Measurements from ENCODE around the gene NAALADL2. TPM values are rescaled to one million over a fixed set of nuclear protein-coding genes. Genes with fewer than 3 reads are reported as not detected.

The NAALADL2 gene
- polyA plus RNA-seq, 2 of the 4 experiments (the other 2 are of a cell fraction) = 0.09 to 0.28 TPM

DNA sequence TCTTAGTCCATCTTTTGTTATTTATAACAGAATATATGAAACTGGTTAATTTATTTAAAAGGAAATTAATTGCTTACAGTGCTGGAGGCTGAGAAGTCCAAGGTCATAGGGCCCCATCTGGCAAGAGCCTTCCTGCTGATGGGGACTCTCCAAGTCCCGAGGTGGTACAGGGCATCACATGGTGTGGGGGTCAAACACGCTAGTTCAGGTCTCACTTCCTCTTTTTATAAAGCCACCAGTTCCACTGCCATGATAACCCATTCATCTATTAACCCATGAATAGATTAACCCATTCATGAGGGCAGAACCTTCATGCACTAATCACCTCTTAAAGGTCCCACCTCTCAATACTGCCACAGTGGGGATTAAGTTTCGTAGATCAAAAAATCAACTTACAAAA, 659.3 kb downstream of the NAALADL2 start:
- ATAC-seq (no peak), DNase-seq (ENCODE audit: low read depth in 1 of 2, low spot score in 1 of 2) (no peak), FAIRE-seq (no peak)
- Histone ChIP-seq H3K9me3 (no peaks in the 10 kb centered on the region), H3K27ac (no peak overlapping the region), H3K4me3 (no peak overlapping the region), H3K4me2 (no peak overlapping the region), H3K4me1 (no peaks in the 10 kb centered on the region)
- TF ChIP-seq JUNB (IDR thresholded peaks at IDR 0.05) (no peak), RARB (CRISPR knock-in tag; IDR thresholded peaks at IDR 0.05) (no peak), ZSCAN20 (CRISPR knock-in tag; IDR thresholded peaks at IDR 0.05) (no peak), TFCP2L1 (CRISPR knock-in tag; IDR thresholded peaks at IDR 0.05) (no peak), KDM1A (IDR thresholded peaks at IDR 0.05; ENCODE audit: low read depth) (no peak), HOXB13 (CRISPR knock-in tag; IDR thresholded peaks at IDR 0.05; ENCODE audit: low read depth) (no peak), GATA3 (IDR thresholded peaks at IDR 0.05; ENCODE audit: borderline replicate concordance) (no peak), HOXB5 (CRISPR knock-in tag; IDR thresholded peaks at IDR 0.05) (no peak), MAFK (IDR thresholded peaks at IDR 0.05; ENCODE audit: partially characterized antibody) (no peak), PHF8 (IDR thresholded peaks at IDR 0.05; ENCODE audit: borderline replicate concordance, low read depth) (no peak), KDM5A (IDR thresholded peaks at IDR 0.05) (no peak), HDAC2 (IDR thresholded peaks at IDR 0.05) (no peak), EP300 (IDR thresholded peaks at IDR 0.05) (no peak)
- TF ChIP-seq, protein P1, sequence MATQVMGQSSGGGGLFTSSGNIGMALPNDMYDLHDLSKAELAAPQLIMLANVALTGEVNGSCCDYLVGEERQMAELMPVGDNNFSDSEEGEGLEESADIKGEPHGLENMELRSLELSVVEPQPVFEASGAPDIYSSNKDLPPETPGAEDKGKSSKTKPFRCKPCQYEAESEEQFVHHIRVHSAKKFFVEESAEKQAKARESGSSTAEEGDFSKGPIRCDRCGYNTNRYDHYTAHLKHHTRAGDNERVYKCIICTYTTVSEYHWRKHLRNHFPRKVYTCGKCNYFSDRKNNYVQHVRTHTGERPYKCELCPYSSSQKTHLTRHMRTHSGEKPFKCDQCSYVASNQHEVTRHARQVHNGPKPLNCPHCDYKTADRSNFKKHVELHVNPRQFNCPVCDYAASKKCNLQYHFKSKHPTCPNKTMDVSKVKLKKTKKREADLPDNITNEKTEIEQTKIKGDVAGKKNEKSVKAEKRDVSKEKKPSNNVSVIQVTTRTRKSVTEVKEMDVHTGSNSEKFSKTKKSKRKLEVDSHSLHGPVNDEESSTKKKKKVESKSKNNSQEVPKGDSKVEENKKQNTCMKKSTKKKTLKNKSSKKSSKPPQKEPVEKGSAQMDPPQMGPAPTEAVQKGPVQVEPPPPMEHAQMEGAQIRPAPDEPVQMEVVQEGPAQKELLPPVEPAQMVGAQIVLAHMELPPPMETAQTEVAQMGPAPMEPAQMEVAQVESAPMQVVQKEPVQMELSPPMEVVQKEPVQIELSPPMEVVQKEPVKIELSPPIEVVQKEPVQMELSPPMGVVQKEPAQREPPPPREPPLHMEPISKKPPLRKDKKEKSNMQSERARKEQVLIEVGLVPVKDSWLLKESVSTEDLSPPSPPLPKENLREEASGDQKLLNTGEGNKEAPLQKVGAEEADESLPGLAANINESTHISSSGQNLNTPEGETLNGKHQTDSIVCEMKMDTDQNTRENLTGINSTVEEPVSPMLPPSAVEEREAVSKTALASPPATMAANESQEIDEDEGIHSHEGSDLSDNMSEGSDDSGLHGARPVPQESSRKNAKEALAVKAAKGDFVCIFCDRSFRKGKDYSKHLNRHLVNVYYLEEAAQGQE (IDR thresholded peaks at IDR 0.05) = no peak
- TF ChIP-seq, protein P2, sequence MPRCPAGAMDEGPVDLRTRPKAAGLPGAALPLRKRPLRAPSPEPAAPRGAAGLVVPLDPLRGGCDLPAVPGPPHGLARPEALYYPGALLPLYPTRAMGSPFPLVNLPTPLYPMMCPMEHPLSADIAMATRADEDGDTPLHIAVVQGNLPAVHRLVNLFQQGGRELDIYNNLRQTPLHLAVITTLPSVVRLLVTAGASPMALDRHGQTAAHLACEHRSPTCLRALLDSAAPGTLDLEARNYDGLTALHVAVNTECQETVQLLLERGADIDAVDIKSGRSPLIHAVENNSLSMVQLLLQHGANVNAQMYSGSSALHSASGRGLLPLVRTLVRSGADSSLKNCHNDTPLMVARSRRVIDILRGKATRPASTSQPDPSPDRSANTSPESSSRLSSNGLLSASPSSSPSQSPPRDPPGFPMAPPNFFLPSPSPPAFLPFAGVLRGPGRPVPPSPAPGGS (IDR thresholded peaks at IDR 0.05) = no peak
- TF ChIP-seq, protein P3, sequence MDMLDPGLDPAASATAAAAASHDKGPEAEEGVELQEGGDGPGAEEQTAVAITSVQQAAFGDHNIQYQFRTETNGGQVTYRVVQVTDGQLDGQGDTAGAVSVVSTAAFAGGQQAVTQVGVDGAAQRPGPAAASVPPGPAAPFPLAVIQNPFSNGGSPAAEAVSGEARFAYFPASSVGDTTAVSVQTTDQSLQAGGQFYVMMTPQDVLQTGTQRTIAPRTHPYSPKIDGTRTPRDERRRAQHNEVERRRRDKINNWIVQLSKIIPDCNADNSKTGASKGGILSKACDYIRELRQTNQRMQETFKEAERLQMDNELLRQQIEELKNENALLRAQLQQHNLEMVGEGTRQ (IDR thresholded peaks at IDR 0.05) = no peak
- TF ChIP-seq, protein P4, sequence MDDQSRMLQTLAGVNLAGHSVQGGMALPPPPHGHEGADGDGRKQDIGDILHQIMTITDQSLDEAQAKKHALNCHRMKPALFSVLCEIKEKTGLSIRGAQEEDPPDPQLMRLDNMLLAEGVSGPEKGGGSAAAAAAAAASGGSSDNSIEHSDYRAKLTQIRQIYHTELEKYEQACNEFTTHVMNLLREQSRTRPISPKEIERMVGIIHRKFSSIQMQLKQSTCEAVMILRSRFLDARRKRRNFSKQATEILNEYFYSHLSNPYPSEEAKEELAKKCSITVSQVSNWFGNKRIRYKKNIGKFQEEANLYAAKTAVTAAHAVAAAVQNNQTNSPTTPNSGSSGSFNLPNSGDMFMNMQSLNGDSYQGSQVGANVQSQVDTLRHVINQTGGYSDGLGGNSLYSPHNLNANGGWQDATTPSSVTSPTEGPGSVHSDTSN (IDR thresholded peaks at IDR 0.05) = no peak
- TF ChIP-seq, protein P5, sequence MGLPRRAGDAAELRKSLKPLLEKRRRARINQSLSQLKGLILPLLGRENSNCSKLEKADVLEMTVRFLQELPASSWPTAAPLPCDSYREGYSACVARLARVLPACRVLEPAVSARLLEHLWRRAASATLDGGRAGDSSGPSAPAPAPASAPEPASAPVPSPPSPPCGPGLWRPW (IDR thresholded peaks at IDR 0.05) = no peak
- 43% methylated on average over 3 of the region's 3 CpGs for WGBS (ENCODE audit: missing lambda C conversion rate)
- CTCF ChIA-PET = no interaction called here
- POLR2A ChIA-PET = no interaction called here

DNA sequence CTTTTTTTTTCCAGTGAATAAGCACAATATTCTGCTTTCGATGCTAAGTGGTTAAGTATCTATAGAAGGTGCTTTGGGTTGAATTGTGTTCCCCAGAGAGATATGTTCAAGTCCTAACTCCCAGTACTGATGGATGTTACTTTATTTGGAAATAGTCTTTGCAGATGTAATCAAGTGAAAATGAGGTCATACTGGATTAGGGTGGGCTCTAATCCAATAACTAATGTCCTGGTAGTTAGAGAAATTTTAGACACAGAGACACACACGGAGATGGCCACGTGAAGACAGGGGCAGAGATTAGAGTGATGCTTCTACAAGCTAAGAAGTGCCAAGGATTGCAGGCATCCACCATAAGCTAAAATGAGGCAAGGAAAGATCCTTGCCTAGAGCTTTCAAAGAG, 662.3 kb downstream of the NAALADL2 start:
- WGBS (ENCODE audit: missing lambda C conversion rate) = 27% methylated on average over 3 of the region's 3 CpGs
- FAIRE-seq (no peak), DNase-seq (ENCODE audit: low read depth in 1 of 2, low spot score in 1 of 2) (no peak), ATAC-seq (no peak)
- no peaks in the 10 kb centered on the region for H3K4me1 ChIP-seq
- CTCF ChIA-PET = no interaction called here
- H3K27ac ChIP-seq = no peak overlapping the region
- H3K4me2 ChIP-seq = no peak overlapping the region
- POLR2A ChIA-PET = no interaction called here
- no peak overlapping the region for H3K4me3 ChIP-seq
- H3K9me3 ChIP-seq = no peaks in the 10 kb centered on the region
- no peak for TF ChIP-seq CBX2 (IDR thresholded peaks at IDR 0.05; ENCODE audit: borderline replicate concordance, low read depth)
- no peak for TF ChIP-seq TP53 (CRISPR knock-in tag; IDR thresholded peaks at IDR 0.05)
- no peak for TF ChIP-seq FOSB (CRISPR knock-in tag; IDR thresholded peaks at IDR 0.05)
- TF ChIP-seq MYC (IDR thresholded peaks at IDR 0.05; ENCODE audit: borderline replicate concordance, low read length) = no peak
- no peak for TF ChIP-seq RARB (CRISPR knock-in tag; IDR thresholded peaks at IDR 0.05)
- no peak for TF ChIP-seq BHLHE40 (IDR thresholded peaks at IDR 0.05; ENCODE audit: low read depth, low read length)
- TF ChIP-seq POLR2AphosphoS2 (conservative IDR thresholded peaks at IDR 0.05; ENCODE audit: low read length) = no peak
- no peak for TF ChIP-seq TFCP2L1 (CRISPR knock-in tag; IDR thresholded peaks at IDR 0.05)
- TF ChIP-seq HEYL (CRISPR knock-in tag; IDR thresholded peaks at IDR 0.05) = no peak
- TF ChIP-seq ESRRA (IDR thresholded peaks at IDR 0.05; ENCODE audit: borderline replicate concordance, low read length) = no peak
- TF ChIP-seq, protein P6, sequence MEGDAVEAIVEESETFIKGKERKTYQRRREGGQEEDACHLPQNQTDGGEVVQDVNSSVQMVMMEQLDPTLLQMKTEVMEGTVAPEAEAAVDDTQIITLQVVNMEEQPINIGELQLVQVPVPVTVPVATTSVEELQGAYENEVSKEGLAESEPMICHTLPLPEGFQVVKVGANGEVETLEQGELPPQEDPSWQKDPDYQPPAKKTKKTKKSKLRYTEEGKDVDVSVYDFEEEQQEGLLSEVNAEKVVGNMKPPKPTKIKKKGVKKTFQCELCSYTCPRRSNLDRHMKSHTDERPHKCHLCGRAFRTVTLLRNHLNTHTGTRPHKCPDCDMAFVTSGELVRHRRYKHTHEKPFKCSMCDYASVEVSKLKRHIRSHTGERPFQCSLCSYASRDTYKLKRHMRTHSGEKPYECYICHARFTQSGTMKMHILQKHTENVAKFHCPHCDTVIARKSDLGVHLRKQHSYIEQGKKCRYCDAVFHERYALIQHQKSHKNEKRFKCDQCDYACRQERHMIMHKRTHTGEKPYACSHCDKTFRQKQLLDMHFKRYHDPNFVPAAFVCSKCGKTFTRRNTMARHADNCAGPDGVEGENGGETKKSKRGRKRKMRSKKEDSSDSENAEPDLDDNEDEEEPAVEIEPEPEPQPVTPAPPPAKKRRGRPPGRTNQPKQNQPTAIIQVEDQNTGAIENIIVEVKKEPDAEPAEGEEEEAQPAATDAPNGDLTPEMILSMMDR (IDR thresholded peaks at IDR 0.05) = no peak
- no peak for TF ChIP-seq MAZ (IDR thresholded peaks at IDR 0.05; ENCODE audit: borderline replicate concordance, low read depth, low read length)

Data from A549 (cell line).